Measurements from ENCODE around the gene GALNT10. TPM values are rescaled to one million over a fixed set of nuclear protein-coding genes. Genes with fewer than 3 reads are reported as not detected.

Gene GALNT10
- polyA plus RNA-seq, 1 of the 3 experiments (the other 2 are of a cell fraction) = 56.3 TPM

- TF ChIP-seq CTCF (IDR thresholded peaks at IDR 0.05) = no peak
Observed at GRCh38 chr5:154447089-154447725, 256.7 kb downstream of the GALNT10 start (continued).

- Histone ChIP-seq H3K4me2 (no peak overlapping the region), H3K4me1 (ENCODE audit: control insufficient read depth in 1 of 2, insufficient read depth in 2 of 2, low read depth in 1 of 2, low read length in 1 of 2) (peaks cover 0 to 11% of the 10 kb centered on the region in 2 experiments; a peak in 3 of 4 replicates), H3K27ac (ENCODE audit: low read depth in 2 of 2, low read length in 1 of 2) (no peak overlapping the region), H2AFZ (ENCODE audit: low read depth) (no peak overlapping the region), H3K36me3 (replicated peaks in 1 of 2; ENCODE audit: control insufficient read depth in 1 of 2, insufficient read depth in 2 of 2, low read length in 1 of 2) (peaks cover 19 to 43% of the 10 kb centered on the region in 2 experiments), H3F3A (replicated peaks; ENCODE audit: insufficient read depth) (peaks cover 4% of the 10 kb centered on the region), H3K9ac (no peak overlapping the region), H3K4me3 (ENCODE audit: low read depth in 2 of 2, low read length in 1 of 2) (no peak overlapping the region), H4K20me1 (ENCODE audit: insufficient read depth) (peaks cover 31% of the 10 kb centered on the region), H3K79me2 (ENCODE audit: insufficient read depth) (peaks cover 61% of the 10 kb centered on the region), H3K9me2 (no peaks in the 10 kb centered on the region), H3K27me3 (ENCODE audit: insufficient read depth) (no peaks in the 10 kb centered on the region), H3K9me3 (no peaks in the 10 kb centered on the region)
- DNase-seq = no peak
- TF ChIP-seq FOSL2 (IDR thresholded peaks at IDR 0.05; ENCODE audit: borderline replicate concordance, low read depth) = no peak
- no peak for TF ChIP-seq CTCF (IDR thresholded peaks at IDR 0.05)
- no peak for TF ChIP-seq GATA2 (CRISPR knock-in tag; IDR thresholded peaks at IDR 0.05)
- no peak for TF ChIP-seq TAF1 (IDR thresholded peaks at IDR 0.05; ENCODE audit: borderline replicate concordance, low read depth, low read length)
- TF ChIP-seq ZBTB33 (IDR thresholded peaks at IDR 0.05; ENCODE audit: borderline replicate concordance, low read depth) = no peak
- no peak for TF ChIP-seq TCF12 (IDR thresholded peaks at IDR 0.05)
- no peak for TF ChIP-seq RAD21 (IDR thresholded peaks at IDR 0.05; ENCODE audit: low read length)
- TF ChIP-seq REST (IDR thresholded peaks at IDR 0.05; ENCODE audit: low read depth, low read length) = no peak
- no peak for TF ChIP-seq USF2 (IDR thresholded peaks at IDR 0.05; ENCODE audit: borderline replicate concordance, low read depth, low read length)
- no peak for TF ChIP-seq MAX (IDR thresholded peaks at IDR 0.05; ENCODE audit: low read depth)
- TF ChIP-seq GABPA (IDR thresholded peaks at IDR 0.05; ENCODE audit: low read depth) = no peak
- TF ChIP-seq ELF1 (IDR thresholded peaks at IDR 0.05) = no peak
- no peak for TF ChIP-seq EP300 (IDR thresholded peaks at IDR 0.05; ENCODE audit: borderline replicate concordance in 1 of 2, low read depth in 1 of 2, low read length in 1 of 2)
- no peak for TF ChIP-seq RXRA (IDR thresholded peaks at IDR 0.05; ENCODE audit: borderline replicate concordance, low read depth)
- TF ChIP-seq NFIC (IDR thresholded peaks at IDR 0.05; ENCODE audit: borderline replicate concordance) = no peak
- no peak for TF ChIP-seq RCOR1 (IDR thresholded peaks at IDR 0.05; ENCODE audit: low read length)
- WGBS (ENCODE audit: low lambda C conversion rate) = 89% methylated on average over 2 of the region's 2 CpGs
- POLR2A ChIA-PET = no interaction called here
- CTCF ChIA-PET = interaction anchor here (1.8 to 3.2 kb wide), 3 partner anchors 10 to 71 kb away, joined by 4 to 19 read pairs (median 10); no protein-coding TSS in a partner anchor
Observed at GRCh38 chr5:154449786-154450185, 259.3 kb downstream of the GALNT10 start.
